Breast epithelium (tissue), 3 donors: Measurements from ENCODE around the gene RASA3.

ENCODE experiments used
- POLR2A ChIP-seq: fragments of 450-650 bp; IDR thresholded peaks from one replicate; pipeline ENCODE4 v1.6.1; 2016; ENCODE audit warnings: antibody characterized with exemption, mild to moderate bottlenecking, moderate library complexity
- TF ChIP-seq, protein P1 (sequence below), 3 donors: fragments of 450-650 bp; IDR thresholded peaks; one replicate each; pipeline ENCODE4 v1.5.1; 2016 to 2017; ENCODE audit warnings: antibody characterized with exemption in 3 of 3, mild to moderate bottlenecking in 3 of 3, moderate library complexity in 3 of 3

DNA sequence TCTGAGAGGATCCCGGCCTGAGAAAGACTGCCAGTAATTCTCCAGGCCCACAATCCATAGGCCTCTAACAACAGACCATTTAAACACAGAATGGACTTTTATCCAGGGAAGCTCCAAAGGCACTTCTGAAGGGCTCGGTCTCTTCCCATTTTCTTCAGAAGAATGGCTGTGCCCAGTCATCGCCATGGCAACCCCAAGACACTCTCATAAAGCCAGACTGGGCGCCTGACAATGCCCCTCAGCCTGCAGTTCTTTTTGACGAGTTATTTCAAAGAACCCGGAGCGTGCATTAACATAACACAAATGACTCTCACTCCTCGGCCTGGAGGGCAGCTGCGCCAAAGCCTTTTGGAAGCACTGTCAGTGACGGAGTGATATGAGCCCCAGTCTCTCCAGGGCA lies 61.0 kb downstream of the RASA3 start:
- TF ChIP-seq, protein P1, sequence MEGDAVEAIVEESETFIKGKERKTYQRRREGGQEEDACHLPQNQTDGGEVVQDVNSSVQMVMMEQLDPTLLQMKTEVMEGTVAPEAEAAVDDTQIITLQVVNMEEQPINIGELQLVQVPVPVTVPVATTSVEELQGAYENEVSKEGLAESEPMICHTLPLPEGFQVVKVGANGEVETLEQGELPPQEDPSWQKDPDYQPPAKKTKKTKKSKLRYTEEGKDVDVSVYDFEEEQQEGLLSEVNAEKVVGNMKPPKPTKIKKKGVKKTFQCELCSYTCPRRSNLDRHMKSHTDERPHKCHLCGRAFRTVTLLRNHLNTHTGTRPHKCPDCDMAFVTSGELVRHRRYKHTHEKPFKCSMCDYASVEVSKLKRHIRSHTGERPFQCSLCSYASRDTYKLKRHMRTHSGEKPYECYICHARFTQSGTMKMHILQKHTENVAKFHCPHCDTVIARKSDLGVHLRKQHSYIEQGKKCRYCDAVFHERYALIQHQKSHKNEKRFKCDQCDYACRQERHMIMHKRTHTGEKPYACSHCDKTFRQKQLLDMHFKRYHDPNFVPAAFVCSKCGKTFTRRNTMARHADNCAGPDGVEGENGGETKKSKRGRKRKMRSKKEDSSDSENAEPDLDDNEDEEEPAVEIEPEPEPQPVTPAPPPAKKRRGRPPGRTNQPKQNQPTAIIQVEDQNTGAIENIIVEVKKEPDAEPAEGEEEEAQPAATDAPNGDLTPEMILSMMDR (IDR thresholded peaks at IDR 0.05) = no peak
- no peak for TF ChIP-seq POLR2A
